Activated CD8-positive, alpha-beta T cell treated with anti-CD3 and anti-CD28 coated beads for 36 hours (primary cell): ENCODE measurements around the gene NTRK2. TPM values are rescaled to one million over a fixed set of nuclear protein-coding genes. Genes with fewer than 3 reads are reported as not detected.

Experiments
- ATAC-seq: fragments of 200-7000 bp; cut with Tn5 transposase; one replicate; pipeline ENCODE4 v1.10.0; 2021; ENCODE audit warnings: mild to moderate bottlenecking, moderate library complexity
- CTCF ChIA-PET: fragments of 350-600 bp; sonication (Branson Sonifier 250); formaldehyde crosslinking; loops from one replicate; lab custom pipeline; 2021; ENCODE audit warnings: antibody characterized with exemption; lab: Charles Lee
- POLR2A ChIA-PET: fragments of 350-600 bp; sonication (Branson Sonifier 250); formaldehyde crosslinking; loops from one replicate; lab custom pipeline; 2021; ENCODE audit warnings: antibody characterized with exemption; lab: Charles Lee
- DNase-seq: peaks from one replicate; pipeline ENCODE4 v3.0.0-alpha.2; 2020
- H3K27ac Mint-ChIP-seq: one replicate; pipeline ENCODE4 v1.8.0; 2021; ENCODE audit warnings: mild to moderate bottlenecking, mixed read lengths
- H3K27me3 Mint-ChIP-seq: one replicate; pipeline ENCODE4 v1.8.0; 2021; ENCODE audit warnings: mixed read lengths
- H3K36me3 Mint-ChIP-seq: one replicate; pipeline ENCODE4 v1.8.0; 2021; ENCODE audit warnings: low read depth, mixed read lengths
- H3K4me1 Mint-ChIP-seq: one replicate; pipeline ENCODE4 v1.8.0; 2021; ENCODE audit warnings: low read depth, mixed read lengths
- H3K4me3 Mint-ChIP-seq: one replicate; pipeline ENCODE4 v1.8.0; 2021; ENCODE audit warnings: mild to moderate bottlenecking, moderate library complexity, mixed read lengths
- H3K9me3 Mint-ChIP-seq: one replicate; pipeline ENCODE4 v1.8.0; 2021; ENCODE audit warnings: mixed read lengths
- intact Hi-C: fragments of 100-400 bp; cut with micrococcal nuclease; formaldehyde crosslinking; loops from one replicate; pipeline ENCODE4 v1.10.0; 2022
- total RNA-seq, 2 experiments: library from RNA; stranded (reverse); gene quantifications; one replicate each; pipeline ENCODE4 v1.2.3, GENCODE V29; 2021
- TF ChIP-seq, protein P1 (sequence below): fragments of 200-600 bp; IDR thresholded peaks from one replicate; pipeline ENCODE4 v1.8.0; 2022; ENCODE audit warnings: antibody characterized with exemption, mild to moderate bottlenecking

The NTRK2 gene
- total RNA-seq, 2 experiments from 2014 or later: 0.07 to 0.09 TPM

DNA sequence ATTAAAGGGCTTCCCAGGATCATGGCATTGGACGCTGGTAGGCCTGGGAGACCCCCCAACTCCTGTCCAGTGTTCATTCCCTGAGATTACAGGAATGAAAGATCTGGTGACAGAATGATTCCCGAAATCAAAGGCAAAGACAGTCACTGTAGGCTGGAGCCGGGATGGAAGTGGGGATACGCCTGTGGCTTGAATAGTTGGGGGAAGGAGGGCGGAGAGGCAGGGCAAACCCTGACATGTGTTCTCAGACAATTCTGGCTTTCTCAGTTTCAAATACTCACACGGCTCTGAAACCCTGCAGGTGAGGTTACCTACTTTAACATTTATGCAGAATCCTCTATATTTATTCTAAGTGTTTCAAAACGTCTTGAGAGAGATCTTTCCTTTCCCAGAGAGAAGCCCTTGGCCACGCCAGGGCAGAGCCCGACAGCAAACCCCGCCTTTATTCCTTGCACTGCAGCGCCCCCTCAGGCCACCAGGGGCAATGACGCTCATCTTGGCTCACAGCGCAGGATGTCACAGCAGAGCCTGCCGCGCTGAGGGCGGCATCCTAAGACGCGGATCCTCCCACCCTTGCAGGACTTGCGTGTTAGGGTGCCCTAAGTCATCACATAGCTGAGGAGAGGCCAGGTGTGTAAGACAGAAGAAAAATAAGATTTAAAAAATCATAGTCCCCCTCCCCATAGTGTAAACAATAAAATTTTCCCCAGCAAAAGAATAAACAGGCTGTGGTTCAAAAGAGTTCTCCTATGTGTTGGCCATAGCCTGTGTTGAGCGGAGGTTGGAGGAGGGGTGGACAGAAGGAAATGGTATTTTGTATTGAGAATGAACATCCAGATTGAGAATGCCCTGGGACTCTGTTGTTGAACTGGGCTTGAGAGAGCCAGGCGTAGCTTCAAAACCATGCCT is 284.5 kb downstream of the NTRK2 start:
- no peaks in the 10 kb centered on the region for H3K36me3 Mint-ChIP-seq
- H3K4me3 Mint-ChIP-seq: no peak overlapping the region
- H3K27ac Mint-ChIP-seq: no peak overlapping the region
- no peaks in the 10 kb centered on the region for H3K4me1 Mint-ChIP-seq
- peaks cover 6% of the 10 kb centered on the region for H3K27me3 Mint-ChIP-seq
- DNase-seq (peak; percentile 66), ATAC-seq (peak; percentile 88)
- intact Hi-C loops: no loop called here
- POLR2A ChIA-PET: no interaction called here
- H3K9me3 Mint-ChIP-seq: no peaks in the 10 kb centered on the region
- CTCF ChIA-PET: interaction anchor here (1.0 kb wide), 1 partner anchor 17 kb away, joined by 3 read pairs; no protein-coding TSS in a partner anchor
- TF ChIP-seq, protein P1, sequence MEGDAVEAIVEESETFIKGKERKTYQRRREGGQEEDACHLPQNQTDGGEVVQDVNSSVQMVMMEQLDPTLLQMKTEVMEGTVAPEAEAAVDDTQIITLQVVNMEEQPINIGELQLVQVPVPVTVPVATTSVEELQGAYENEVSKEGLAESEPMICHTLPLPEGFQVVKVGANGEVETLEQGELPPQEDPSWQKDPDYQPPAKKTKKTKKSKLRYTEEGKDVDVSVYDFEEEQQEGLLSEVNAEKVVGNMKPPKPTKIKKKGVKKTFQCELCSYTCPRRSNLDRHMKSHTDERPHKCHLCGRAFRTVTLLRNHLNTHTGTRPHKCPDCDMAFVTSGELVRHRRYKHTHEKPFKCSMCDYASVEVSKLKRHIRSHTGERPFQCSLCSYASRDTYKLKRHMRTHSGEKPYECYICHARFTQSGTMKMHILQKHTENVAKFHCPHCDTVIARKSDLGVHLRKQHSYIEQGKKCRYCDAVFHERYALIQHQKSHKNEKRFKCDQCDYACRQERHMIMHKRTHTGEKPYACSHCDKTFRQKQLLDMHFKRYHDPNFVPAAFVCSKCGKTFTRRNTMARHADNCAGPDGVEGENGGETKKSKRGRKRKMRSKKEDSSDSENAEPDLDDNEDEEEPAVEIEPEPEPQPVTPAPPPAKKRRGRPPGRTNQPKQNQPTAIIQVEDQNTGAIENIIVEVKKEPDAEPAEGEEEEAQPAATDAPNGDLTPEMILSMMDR: peak; percentile 71

DNA sequence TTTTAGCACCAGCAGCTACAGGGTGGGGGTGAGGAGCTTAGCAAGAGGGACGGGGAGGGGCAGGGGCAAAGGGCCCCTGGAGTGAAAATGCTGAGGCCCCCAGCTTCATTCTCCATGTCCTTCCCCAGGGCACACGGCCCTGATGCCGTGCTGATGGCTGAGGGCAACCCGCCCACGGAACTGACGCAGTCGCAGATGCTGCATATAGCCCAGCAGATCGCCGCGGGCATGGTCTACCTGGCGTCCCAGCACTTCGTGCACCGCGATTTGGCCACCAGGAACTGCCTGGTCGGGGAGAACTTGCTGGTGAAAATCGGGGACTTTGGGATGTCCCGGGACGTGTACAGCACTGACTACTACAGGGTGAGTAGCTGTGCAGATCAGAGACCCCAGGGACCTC is 285.6 kb downstream of the NTRK2 start:
- Mint-ChIP-seq H3K9me3 (no peaks in the 10 kb centered on the region), H3K36me3 (no peaks in the 10 kb centered on the region), H3K27me3 (peaks cover 4% of the 10 kb centered on the region), H3K27ac (no peak overlapping the region), H3K4me1 (no peaks in the 10 kb centered on the region), H3K4me3 (no peak overlapping the region)
- TF ChIP-seq, protein P1: no peak
- ChIA-PET POLR2A (no interaction called here), CTCF (interaction anchor here (1.0 to 1.6 kb wide), 3 partner anchors 13 to 257 kb away, joined by 3 to 4 read pairs (median 3); no protein-coding TSS in a partner anchor)
- intact Hi-C loops: no loop called here
- ATAC-seq (no peak), DNase-seq (no peak)

DNA sequence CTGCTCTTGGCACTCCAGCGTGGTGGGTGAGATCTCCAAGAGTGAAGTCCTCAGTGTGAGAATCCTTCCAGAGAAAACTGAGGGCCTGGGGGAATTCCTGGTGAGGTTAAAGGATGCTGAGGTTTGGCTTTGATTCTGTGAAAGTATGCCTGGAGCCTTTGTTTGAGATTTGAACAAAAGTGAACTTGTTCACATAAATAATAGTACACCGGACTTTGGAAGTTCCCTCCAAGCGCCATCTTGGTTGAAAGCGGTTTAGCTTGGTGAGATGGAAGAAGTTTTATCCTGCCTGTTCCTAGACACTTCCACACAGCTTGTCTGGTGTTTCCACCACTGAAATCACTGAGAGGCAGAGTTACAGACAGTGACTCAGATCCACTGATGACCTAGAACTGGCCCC is 286.4 kb downstream of the NTRK2 start:
- intact Hi-C loops: no loop called here
- Mint-ChIP-seq H3K27me3 (peaks cover 4% of the 10 kb centered on the region), H3K4me1 (no peaks in the 10 kb centered on the region), H3K27ac (no peak overlapping the region), H3K4me3 (no peak overlapping the region), H3K36me3 (no peaks in the 10 kb centered on the region), H3K9me3 (no peaks in the 10 kb centered on the region)
- ChIA-PET POLR2A (no interaction called here), CTCF (interaction anchor here (1.5 to 1.6 kb wide), 2 partner anchors 12 to 258 kb away, joined by 3 to 4 read pairs; no protein-coding TSS in a partner anchor)
- DNase-seq: no peak
- no peak for ATAC-seq
- TF ChIP-seq, protein P1: no peak

DNA sequence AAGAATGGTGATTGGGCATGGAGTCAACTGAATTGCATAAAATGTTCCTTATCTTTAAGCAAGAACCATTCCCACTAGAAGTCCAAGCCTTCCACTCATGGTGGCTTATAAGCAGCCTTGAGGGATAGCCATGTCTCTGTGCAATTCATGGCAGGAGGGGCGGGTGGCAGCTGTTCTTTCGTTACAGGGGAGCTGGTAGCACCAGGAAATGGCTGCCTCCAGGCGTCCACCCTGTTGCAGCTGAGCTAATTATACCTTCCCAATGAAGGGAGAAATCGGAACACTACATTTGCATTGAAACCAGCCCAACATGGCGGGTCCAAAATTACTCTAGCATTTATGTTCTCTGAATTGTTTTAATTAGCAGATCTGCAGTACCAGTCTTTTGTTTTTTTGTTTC is 289.8 kb downstream of the NTRK2 start:
- Mint-ChIP-seq H3K9me3 (no peaks in the 10 kb centered on the region), H3K4me3 (no peak overlapping the region), H3K4me1 (no peaks in the 10 kb centered on the region), H3K27ac (no peak overlapping the region), H3K36me3 (no peaks in the 10 kb centered on the region), H3K27me3 (peaks cover 1% of the 10 kb centered on the region)
- ATAC-seq (no peak), DNase-seq (no peak)
- ChIA-PET POLR2A (no interaction called here), CTCF (interaction anchor here (1.3 kb wide), 1 partner anchor 12 kb away, joined by 3 read pairs; no protein-coding TSS in a partner anchor)
- intact Hi-C loops: no loop called here
- TF ChIP-seq, protein P1: no peak
